Measurements from ENCODE around the gene CCDC63. TPM values are rescaled to one million over a fixed set of nuclear protein-coding genes. Genes with fewer than 3 reads are reported as not detected.

CCDC63 gene
- total and polyA plus RNA-seq, 2 of the 13 experiments (the other 11 are each of a cell fraction or from before 2014, with no cell fraction given): not detected

GRCh38 chr12:110930348-110931314 is 83.8 kb downstream of the CCDC63 start (continued):
- TF ChIP-seq, protein P1, sequence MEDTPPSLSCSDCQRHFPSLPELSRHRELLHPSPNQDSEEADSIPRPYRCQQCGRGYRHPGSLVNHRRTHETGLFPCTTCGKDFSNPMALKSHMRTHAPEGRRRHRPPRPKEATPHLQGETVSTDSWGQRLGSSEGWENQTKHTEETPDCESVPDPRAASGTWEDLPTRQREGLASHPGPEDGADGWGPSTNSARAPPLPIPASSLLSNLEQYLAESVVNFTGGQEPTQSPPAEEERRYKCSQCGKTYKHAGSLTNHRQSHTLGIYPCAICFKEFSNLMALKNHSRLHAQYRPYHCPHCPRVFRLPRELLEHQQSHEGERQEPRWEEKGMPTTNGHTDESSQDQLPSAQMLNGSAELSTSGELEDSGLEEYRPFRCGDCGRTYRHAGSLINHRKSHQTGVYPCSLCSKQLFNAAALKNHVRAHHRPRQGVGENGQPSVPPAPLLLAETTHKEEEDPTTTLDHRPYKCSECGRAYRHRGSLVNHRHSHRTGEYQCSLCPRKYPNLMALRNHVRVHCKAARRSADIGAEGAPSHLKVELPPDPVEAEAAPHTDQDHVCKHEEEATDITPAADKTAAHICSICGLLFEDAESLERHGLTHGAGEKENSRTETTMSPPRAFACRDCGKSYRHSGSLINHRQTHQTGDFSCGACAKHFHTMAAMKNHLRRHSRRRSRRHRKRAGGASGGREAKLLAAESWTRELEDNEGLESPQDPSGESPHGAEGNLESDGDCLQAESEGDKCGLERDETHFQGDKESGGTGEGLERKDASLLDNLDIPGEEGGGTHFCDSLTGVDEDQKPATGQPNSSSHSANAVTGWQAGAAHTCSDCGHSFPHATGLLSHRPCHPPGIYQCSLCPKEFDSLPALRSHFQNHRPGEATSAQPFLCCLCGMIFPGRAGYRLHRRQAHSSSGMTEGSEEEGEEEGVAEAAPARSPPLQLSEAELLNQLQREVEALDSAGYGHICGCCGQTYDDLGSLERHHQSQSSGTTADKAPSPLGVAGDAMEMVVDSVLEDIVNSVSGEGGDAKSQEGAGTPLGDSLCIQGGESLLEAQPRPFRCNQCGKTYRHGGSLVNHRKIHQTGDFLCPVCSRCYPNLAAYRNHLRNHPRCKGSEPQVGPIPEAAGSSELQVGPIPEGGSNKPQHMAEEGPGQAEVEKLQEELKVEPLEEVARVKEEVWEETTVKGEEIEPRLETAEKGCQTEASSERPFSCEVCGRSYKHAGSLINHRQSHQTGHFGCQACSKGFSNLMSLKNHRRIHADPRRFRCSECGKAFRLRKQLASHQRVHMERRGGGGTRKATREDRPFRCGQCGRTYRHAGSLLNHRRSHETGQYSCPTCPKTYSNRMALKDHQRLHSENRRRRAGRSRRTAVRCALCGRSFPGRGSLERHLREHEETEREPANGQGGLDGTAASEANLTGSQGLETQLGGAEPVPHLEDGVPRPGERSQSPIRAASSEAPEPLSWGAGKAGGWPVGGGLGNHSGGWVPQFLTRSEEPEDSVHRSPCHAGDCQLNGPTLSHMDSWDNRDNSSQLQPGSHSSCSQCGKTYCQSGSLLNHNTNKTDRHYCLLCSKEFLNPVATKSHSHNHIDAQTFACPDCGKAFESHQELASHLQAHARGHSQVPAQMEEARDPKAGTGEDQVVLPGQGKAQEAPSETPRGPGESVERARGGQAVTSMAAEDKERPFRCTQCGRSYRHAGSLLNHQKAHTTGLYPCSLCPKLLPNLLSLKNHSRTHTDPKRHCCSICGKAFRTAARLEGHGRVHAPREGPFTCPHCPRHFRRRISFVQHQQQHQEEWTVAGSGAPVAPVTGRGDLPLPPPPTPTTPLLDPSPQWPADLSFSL (CRISPR knock-in tag; IDR thresholded peaks at IDR 0.05): peak; percentile 20; the same call in 1 of the 2 replicates

- Histone ChIP-seq H3K27ac (ENCODE audit: extremely low read length, insufficient read depth, low read length) (no peak overlapping the region), H3K9ac (ENCODE audit: insufficient read depth, low read depth, low read length) (no peak overlapping the region), H3K79me2 (ENCODE audit: insufficient read depth, low read length) (no peaks in the 10 kb centered on the region), H3K4me2 (ENCODE audit: low read depth, low read length) (no peak overlapping the region), H3K27me3 (ENCODE audit: control insufficient read depth in 1 of 2, insufficient read depth in 2 of 2, low read length in 2 of 2) (no peaks in the 10 kb centered on the region; a peak in 1 of 5 replicates), H3K4me3 (replicated peaks in 1 of 3; ENCODE audit: insufficient read depth in 1 of 3, low read depth in 2 of 3, low read length in 3 of 3) (no peak overlapping the region), H3K9me3 (ENCODE audit: low read length) (no peaks in the 10 kb centered on the region), H3K36me3 (replicated peaks in 1 of 2; ENCODE audit: control insufficient read depth in 1 of 2, insufficient read depth in 2 of 2, low read length in 2 of 2) (no peaks in the 10 kb centered on the region), H3K4me1 (ENCODE audit: insufficient read depth, low read length) (no peaks in the 10 kb centered on the region), H4K20me1 (ENCODE audit: insufficient read depth, low read length) (no peaks in the 10 kb centered on the region), H2AFZ (ENCODE audit: low read length) (no peak overlapping the region)
- ChIA-PET POLR2A (no interaction called here), CTCF (ENCODE audit: low intra/inter-chr PET ratio, low total read pairs) (no interaction called here)
- ATAC-seq (no peak), FAIRE-seq (no peak), DNase-seq (ENCODE audit: low spot score) (no peak)
- no TSS peak for BruUV-seq (replicated peaks)
- in situ Hi-C loops (cut with HindIII; ENCODE audit: extremely low pct_ligation_motif_present, low pct_unique_long_range_greater_than_20kb) (loop anchor here (10.0 kb wide), 1 partner anchor 383 kb away; no protein-coding TSS in a partner anchor), intact Hi-C loops (cut with micrococcal nuclease; ENCODE audit: unreplicated experiment) (no loop called here)
- TF ChIP-seq ZIK1 (CRISPR knock-in tag; IDR thresholded peaks at IDR 0.05; ENCODE audit: borderline replicate concordance, low read depth) (no peak), FLYWCH1 (CRISPR knock-in tag; IDR thresholded peaks at IDR 0.05) (no peak), ZNF496 (CRISPR knock-in tag; IDR thresholded peaks at IDR 0.05; ENCODE audit: insufficient replicate concordance) (no peak)
- TF ChIP-seq, protein P2, sequence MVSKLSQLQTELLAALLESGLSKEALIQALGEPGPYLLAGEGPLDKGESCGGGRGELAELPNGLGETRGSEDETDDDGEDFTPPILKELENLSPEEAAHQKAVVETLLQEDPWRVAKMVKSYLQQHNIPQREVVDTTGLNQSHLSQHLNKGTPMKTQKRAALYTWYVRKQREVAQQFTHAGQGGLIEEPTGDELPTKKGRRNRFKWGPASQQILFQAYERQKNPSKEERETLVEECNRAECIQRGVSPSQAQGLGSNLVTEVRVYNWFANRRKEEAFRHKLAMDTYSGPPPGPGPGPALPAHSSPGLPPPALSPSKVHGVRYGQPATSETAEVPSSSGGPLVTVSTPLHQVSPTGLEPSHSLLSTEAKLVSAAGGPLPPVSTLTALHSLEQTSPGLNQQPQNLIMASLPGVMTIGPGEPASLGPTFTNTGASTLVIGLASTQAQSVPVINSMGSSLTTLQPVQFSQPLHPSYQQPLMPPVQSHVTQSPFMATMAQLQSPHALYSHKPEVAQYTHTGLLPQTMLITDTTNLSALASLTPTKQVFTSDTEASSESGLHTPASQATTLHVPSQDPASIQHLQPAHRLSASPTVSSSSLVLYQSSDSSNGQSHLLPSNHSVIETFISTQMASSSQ (IDR thresholded peaks at IDR 0.05; ENCODE audit: low read depth): no peak
- TF ChIP-seq, protein P2 (CRISPR knock-in tag; IDR thresholded peaks at IDR 0.05; ENCODE audit: borderline replicate concordance): no peak
- WGBS (ENCODE audit: low lambda C conversion rate): 58% methylated on average over 13 of the region's 16 CpGs
Observed at GRCh38 chr12:110931315-110931728, 84.5 kb downstream of the CCDC63 start.

Data from HepG2 (cell line).